NCI-H526 (cell line): ENCODE data around the gene SMPD4.
"Not testable (repeated sequence)": the region's sequence is repeated elsewhere in the genome, so short reads cannot be mapped to it uniquely, and the experiment has no call there.

Experiments
- DNase-seq, 2 experiments: peaks; one replicate each; lab custom pipeline; 2025; lab: John Stamatoyannopoulos, UW

The SMPD4 gene

DNA sequence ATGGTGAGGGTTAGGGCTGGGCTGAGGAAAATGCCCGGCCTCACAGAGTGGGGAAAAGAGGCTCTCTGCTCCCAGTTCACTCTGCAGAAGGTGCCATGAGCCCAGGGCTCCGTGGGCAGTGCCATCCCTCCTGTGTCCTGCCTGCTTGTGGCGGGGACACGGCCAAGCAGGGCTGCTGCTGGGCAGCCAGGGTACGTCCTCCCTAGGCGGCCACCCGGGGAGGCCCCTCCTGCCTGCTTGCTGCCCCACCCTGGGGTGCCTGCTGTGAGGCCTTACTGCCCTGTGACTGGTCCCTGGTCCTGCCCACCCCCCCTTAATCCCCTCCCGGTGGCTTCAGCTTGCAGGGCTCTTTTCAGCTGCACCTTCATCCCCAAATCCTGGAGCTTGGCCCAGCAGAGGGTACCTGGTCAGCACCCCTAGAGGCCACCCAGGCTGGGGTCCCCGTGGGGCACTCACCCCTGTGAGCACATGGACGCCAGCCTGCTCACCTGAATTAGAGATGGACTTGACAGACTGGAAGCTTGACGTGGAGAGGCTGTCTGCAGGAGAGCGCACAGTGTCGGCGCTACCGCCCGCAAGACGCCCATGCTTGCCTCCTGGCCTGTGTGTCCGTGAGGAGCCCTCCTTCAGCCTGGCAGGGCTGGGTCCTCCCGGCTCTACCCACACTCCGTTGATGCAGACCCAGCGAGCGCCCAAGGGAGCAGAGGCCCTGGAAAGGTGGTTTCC lies 39.6 kb downstream of the SMPD4 start:
- DNase-seq: not testable (repeated sequence)

DNA sequence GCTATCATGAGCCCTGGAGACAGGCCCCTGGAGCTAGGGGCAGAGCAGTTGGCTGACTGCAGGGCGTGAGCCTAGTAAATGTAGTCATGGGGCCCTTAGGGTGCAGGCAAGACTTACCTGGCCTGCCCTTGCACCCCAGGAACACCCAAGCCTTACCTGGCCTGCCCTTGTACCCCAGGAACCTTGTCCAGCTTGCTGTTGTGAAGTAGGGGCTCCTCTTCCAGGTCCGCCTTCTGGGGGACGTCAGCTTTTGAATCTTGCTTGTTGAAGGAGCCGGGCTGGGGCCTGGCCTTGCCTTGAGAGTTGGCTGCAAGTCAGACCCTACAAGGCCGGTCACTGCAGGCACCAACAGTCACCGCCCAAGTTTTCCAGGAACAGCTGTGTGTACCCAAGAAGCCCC lies 40.4 kb downstream of the SMPD4 start:
- not testable (repeated sequence) for DNase-seq

DNA sequence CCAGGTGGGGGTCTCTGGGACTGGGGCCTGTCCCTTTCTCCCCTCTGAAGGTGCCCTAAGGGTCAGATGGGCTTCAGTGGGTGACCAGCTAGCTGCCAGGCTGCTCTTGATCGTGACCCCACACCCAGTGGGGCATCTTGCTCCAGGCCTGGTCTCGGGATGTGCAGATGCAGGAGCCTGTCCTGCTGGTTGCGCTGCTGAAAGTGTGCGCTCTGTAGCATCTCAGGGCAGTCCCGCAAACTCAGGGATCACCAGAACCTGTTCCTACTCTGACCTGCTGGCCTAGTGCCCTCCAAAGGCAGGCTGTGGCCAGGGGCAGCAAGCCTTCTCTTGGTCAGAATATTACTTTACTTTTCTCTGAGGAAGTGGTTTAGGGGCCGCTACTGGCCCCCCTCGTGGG lies 40.9 kb downstream of the SMPD4 start:
- DNase-seq: not testable (repeated sequence)

DNA sequence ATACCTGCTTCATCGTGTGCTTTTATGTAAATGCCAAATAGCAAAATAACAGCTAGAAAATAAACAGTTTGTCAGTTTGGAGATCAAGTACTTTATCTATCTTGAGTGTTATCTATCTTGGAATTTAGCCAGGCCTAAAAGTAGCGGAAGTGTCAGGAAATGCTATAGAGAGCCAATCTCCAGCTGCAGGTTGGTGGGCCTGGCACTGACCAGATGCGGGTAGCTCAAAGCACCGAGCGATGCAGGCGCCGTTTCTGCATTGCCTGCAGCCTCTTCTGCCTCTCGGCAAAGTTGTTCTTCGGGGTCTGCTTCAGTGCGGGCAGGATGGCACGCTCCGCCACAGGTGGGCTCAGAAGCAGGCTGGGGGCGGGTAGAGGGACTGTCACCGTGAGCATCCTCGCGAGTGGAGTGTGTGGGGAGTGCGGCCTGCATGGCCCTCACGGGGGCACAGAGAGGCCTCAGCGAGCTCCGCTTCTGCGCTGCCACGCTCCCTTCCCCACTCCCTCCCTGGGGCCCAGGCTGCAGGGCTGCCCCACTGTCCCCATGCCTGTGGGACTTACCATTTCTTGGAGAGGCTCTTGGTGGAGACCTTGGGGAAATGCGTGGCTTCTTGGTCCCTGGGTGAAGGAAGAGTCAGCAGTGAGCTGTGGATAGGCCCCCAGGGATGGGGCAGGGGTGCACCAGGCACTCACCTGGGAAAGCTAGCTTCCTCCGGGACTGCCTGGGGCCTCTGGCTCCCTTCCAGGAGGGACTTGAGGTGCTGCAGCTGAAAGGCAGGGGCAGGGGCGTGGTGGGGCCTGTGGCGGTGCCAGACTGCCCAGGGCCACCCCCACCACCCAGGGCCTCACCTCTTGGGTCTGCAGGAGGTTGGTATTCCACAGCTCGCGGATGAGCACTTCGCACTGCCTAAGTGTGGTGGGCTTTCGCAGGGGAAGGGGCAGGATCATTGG lies 41.8 kb downstream of the SMPD4 start:
- not testable (repeated sequence) for DNase-seq

DNA sequence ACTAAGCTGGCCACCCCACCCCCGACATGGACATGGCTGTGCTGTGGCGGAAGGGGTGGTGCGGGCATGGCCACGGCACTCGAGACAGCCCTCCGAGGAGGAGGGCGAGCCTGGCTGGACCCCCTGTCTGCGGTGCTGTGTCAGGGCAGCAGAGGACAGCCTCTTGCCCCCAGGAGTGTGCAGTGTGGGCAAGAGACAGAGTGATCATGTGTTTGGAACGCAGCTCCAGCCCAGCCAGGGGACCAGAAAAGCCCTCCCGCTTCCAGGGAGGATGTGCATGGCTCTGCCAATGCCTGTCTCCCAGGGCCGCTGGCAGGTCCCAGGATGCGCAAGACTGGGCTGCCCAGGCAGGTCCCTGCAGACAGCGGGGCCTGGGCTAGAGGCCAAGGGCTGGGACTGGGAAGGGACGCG lies 42.6 kb downstream of the SMPD4 start:
- DNase-seq: not testable (repeated sequence)

DNA sequence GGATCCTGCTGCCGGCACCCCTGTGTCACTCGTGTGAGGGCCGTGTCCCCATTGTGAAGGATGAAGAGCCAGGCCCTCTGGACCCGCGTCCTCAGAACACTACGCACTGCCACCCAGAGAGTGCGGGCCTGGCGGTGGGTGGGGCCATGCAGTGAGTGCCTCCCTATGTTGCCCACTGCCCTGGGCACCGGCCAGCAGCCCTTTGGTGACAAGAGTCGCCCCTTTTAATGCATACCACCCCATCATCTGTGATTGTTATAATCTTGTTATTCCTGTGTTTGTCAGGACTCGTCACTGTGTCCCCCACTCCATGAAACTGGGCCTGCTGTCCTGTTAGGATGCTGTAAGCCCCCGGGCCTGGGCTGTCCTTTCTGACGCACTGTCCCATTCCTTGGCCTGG lies 43.1 kb downstream of the SMPD4 start:
- DNase-seq: not testable (repeated sequence)

DNA sequence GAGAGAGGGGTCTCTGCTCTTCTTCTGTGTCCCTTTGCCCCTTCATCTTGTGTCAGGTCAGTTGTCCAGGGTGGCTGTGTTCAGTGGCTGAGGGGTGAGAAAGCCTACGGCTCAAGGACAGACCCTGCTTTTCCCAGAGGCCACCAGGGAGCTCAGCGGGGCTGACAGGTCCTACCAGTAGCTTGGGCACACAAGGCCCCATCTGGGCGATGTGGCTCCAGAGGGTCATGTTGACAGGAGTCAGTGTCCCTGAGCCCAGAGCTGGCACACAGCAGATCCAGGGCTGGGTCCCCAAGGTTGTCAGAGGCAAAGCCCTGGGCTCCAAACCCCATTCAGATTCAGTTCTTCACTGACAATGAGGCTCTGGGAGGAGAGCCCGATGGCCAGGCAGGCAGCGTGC lies 44.3 kb downstream of the SMPD4 start:
- not testable (repeated sequence) for DNase-seq

DNA sequence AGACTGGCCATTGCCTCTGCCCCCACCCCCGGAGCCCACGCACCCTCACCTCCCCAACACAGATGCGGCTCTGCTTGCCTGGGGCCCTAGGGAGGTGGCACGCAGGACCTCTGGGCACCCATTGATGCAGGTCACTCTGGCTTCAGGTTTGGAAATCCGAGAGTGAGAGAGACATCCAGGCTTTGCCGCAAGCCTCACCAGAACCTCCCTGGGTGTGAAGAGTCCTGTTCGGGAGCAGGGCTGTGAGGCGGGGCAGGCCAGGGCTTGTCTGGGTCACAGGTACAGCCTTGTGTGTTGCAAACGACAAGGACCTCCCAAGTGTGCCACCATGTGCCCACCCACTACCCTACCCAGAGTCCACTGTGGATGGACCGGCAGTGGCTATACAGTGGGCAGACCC lies 44.9 kb downstream of the SMPD4 start:
- not testable (repeated sequence) for DNase-seq

DNA sequence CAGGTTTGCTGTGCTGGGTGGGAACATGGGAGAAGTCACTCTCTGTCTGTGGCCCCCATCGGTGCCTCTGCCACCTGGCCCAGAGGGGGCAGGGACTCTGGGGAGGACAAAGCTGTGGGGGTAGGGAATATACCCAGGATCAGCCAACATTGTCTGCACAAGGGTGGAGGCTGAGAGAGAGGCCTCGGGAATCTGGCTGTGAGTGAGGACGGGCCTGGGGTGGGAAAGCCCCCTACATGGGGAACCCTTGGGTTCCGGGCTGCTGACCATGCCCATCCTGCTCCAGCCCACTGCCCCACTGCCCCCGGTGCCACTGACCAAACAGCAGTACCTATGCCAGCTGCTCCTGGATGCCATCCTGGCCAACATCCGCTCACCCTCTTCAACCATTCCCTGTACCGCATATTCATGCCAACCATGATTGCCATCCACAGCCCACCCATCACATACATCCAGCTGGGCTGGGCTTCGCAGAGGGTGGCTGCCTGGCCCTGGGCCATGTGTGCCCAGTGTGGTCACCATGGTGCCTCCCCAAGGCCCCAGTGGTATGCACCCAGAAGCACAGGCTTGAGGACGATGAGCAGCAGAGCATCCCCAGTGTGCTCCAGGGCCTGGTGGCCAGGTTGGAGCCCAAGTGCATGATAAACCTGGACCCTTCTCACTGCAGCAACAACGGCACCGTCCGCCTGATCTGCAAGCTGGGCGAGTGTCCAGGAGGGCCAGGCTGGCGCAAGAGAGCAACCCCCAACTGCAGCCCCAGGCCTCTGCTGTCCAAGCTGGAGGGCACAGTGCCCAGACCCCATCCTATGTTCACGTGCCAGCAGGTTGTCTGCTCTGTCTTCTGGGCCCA lies 45.5 kb downstream of the SMPD4 start:
- no peak for DNase-seq

DNA sequence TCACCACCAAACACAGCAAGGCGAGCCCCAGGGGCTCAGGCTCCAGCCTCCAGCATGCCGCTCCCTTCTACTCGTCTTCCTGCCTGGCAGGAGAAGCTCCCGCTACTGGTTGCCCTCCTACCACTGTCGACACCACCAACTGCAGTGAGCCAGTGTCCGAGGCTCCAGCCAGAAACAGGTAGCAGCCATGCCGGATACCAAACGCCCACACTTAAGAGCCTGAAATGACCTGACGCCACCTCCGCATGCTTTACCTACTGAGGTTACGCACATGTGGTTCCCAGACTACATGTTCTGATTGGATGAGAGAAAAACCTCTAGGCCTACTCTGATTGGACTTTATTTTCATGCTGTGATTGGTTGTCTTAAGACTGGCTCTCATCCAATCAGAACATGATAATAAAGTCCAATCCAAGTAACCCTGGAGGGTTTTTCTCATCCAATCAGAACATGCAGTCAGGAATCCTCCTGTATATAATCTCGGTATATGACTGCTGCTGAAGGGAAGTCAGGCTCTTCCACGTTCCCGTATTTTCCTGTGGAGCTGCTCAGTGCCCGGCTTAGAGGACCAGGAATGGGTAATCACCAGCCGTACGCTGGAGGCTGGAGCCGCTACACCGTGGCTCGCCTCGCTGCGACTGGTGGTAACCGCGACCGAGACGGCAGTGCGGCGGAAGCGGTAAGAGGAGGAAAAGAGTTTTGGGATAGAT lies 52.1 kb downstream of the SMPD4 start, which contains the start of gene POTEF:
Gene POTEF, minus strand, starts transcription at position 103 of the 710 bp plus-strand sequence. CDS start 8,707 bp downstream, outside the sequence.
- peak in 1 of 2 experiments; percentile 28 for DNase-seq

DNA sequence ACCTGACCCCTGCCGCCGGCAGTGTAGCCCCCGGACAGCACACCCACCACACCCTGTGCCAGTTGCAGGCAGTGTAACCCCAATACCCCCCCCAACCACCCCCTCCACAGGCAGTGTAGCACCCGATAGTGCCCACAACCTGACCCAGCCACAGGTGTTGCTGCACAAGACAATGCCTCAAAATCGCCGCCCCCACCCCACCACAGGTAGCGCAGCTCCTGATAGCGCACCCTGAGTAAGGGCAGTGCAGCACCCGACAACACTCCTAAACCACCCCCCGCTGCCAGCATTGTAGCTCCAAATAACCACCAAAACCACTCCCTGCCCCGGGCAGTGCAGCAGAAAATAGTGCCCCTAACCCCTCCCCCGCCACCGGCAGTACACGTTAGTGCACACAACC lies 52.9 kb downstream of the SMPD4 start:
- not testable (repeated sequence) for DNase-seq

DNA sequence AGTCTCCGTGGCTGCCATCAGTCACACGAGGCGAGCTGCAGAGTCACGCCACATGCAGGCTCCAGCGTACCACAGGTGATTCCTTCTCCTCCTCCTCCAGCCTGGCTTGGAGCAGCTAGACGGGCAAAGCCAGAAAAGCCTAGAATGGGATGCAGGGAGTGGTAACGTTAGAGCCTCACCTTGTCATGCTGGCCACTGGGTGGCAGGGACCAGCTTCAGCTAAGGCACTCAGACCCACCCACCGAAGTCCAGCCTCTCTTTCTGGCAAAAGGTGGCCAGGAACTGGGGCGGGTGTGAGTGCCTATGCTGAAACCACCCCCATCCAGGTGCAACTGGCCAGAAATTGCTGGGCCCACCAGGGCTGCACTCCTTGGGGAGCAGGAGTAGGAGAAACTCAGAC lies 53.7 kb downstream of the SMPD4 start:
- not testable (repeated sequence) for DNase-seq

DNA sequence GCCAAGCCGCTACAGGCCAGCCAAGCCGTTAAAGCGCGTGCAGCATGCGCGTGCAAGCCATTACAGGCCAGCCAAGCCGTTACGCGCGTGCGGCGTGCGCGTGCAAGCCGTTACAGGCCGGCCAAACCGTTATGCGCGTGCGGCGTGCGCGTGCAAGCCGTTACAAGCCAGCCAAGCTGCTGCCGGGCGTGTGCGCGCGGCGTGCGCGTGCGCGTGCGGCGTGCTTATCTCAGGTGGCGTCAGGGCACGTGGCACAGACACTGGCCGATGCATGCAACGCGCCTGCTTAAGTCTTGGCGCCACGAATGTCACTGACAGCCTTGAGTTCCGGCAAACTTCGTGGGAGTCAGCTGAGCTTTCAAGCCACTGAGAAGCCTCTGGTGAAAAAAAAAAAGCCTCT lies 60.5 kb downstream of the SMPD4 start:
- not testable (repeated sequence) for DNase-seq

DNA sequence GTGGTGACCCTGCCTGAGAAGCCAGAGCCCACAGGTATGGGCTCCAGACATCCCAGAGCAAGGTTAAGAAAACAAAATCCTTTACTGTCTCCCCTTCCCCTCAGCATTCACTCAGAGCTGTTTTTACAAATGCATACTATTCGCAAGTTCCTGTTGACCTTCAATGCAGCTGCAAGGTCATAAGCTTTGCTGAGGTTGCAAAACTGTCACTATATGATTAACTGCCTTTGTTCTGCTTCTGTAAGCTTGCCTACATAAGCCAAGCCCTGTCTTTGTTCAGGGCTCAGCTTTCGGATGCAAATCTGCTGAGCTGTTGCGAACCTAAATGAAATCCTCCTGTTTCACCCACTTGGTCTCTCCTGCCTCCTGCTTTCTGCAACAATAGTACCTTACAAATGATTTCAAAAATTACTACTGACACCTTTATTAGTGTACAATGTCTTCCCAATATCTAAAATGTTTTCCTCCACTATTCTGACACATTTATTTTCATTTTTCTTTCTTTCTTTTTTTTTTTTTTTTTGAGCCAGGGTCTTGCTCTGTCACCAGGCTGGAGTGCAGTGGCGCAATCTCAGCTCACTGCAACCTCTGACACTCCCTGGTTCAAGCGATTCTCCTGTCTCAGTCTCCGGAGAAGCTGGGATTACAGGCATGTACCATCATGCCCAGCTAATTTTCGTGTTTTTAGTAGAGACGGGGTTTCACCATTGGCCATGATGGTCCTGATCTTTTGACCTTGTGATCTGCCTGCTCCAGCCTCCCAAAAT lies 78.6 kb downstream of the SMPD4 start:
- DNase-seq: peak; percentile 1 to 15
